ENCODE results near the gene GARIN5A.
"Not testable (repeated sequence)": the region's sequence is repeated elsewhere in the genome, so short reads cannot be mapped to it uniquely, and the experiment has no call there.

Gene GARIN5A

DNA sequence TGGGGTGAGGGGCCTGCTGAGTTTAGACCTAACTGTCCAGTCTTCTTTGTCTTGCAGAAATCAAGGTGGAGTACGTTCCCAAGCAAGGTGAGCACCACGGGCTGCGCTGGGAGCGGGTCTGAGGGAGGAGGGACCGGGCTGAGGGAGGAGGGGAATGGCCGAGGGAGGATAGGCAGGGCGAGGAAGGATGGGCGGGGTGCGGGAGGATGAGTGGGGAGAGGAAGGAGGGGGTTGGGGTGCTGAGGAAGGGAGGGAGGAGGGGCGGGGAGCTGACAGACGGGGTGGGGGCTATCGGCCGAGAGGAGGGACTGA lies 25.5 kb downstream of the GARIN5A start:
- Histone ChIP-seq H3K4me3 (ENCODE audit: insufficient read depth, low read depth, low read length, poor library complexity, severe bottlenecking) (no peak overlapping the region), H3K36me3 (ENCODE audit: control insufficient read depth, insufficient read depth, low read length) (no peaks in the 10 kb centered on the region), H3K27ac (ENCODE audit: insufficient read depth, low read length, poor library complexity, severe bottlenecking) (no peak overlapping the region), H3K27me3 (replicated peaks; ENCODE audit: control insufficient read depth, insufficient read depth, low read length, poor library complexity, severe bottlenecking) (no peaks in the 10 kb centered on the region), H3K4me1 (ENCODE audit: control insufficient read depth, insufficient read depth, low read length, poor library complexity, severe bottlenecking) (no peaks in the 10 kb centered on the region), H3K9me3 (ENCODE audit: control insufficient read depth, low read length) (no peaks in the 10 kb centered on the region)
- DNase-seq = no peak

DNA sequence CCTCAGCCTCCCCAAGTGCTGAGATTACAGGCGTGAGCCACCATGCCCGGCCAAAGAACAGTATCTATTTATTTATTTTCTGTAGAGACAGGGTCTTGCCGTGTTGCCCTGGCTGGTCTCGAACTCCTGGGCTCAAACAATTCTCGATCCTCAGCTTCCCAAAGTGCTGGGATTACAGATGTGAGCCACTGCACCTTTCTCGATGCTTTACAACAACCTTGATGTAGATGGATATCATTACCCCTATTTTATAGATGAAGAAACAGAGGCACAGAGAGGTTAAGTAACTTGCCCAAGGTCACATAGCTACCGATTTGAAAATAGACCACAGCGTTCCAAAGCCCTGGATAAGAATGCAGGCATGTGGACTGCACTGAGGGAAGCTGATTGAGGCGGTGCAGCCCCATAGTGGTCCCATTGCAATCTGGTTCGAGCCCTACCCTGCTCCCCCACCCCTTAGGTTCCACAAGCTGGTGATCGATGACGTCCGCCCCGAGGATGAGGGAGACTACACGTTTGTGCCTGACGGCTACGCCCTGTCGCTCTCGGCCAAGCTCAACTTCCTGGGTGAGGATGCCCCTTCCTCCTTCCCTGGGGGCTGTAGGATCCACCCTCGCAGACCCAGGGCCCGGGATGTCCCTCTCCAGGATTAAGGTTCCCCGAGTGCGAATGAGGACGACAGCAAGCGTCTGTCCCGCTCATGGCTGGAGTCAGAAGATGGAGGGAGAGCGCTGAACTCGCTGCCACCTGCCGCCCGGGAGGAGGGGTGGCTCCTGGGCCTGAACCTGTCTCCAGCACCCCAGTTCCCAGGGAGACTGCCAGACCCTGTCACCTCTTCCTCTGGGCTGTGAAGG lies 26.1 kb downstream of the GARIN5A start:
- H3K27me3 ChIP-seq (replicated peaks; ENCODE audit: control insufficient read depth, insufficient read depth, low read length, poor library complexity, severe bottlenecking) = no peaks in the 10 kb centered on the region
- H3K4me3 ChIP-seq (ENCODE audit: insufficient read depth, low read depth, low read length, poor library complexity, severe bottlenecking) = no peak overlapping the region
- no peaks in the 10 kb centered on the region for H3K36me3 ChIP-seq (ENCODE audit: control insufficient read depth, insufficient read depth, low read length)
- no peaks in the 10 kb centered on the region for H3K9me3 ChIP-seq (ENCODE audit: control insufficient read depth, low read length)
- no peak overlapping the region for H3K27ac ChIP-seq (ENCODE audit: insufficient read depth, low read length, poor library complexity, severe bottlenecking)
- no peaks in the 10 kb centered on the region for H3K4me1 ChIP-seq (ENCODE audit: control insufficient read depth, insufficient read depth, low read length, poor library complexity, severe bottlenecking)
- DNase-seq = no peak

DNA sequence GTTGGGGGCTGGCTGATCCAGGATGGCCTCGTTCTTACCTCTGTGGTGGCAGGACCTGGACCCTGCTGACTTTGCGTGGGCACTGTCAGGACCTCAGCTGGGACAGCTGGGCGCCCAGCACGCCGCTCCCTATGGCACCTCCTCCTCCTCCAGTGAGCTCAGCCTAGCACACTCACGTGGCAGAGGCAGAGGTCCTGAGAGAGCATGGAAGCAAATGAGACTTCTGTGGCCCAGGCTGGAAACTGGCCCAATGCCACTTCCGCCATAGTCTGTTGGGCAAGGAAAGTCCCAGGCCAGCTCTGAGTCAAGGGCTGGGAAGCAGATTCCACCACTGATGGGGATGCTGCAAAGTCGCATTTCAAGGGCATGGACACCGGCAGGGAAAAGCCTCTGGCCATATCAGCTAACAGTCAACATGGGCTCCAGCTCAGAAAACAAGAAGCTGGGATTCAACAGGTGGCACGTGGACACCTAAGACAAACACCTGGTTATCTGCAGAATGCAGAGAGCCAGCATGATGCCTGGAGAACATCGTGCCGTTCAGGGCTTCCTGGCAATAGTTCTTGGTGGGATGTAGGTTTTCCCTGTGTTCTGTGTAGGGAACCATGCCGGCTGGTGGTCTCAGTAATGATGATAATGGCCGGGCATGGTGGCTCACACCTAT lies 27.3 kb downstream of the GARIN5A start:
- Histone ChIP-seq H3K27ac (ENCODE audit: insufficient read depth, low read length, poor library complexity, severe bottlenecking) (no peak overlapping the region), H3K27me3 (replicated peaks; ENCODE audit: control insufficient read depth, insufficient read depth, low read length, poor library complexity, severe bottlenecking) (no peaks in the 10 kb centered on the region), H3K4me3 (ENCODE audit: insufficient read depth, low read depth, low read length, poor library complexity, severe bottlenecking) (no peak overlapping the region), H3K4me1 (ENCODE audit: control insufficient read depth, insufficient read depth, low read length, poor library complexity, severe bottlenecking) (no peaks in the 10 kb centered on the region), H3K36me3 (ENCODE audit: control insufficient read depth, insufficient read depth, low read length) (no peaks in the 10 kb centered on the region), H3K9me3 (ENCODE audit: control insufficient read depth, low read length) (no peaks in the 10 kb centered on the region)
- no peak for DNase-seq

DNA sequence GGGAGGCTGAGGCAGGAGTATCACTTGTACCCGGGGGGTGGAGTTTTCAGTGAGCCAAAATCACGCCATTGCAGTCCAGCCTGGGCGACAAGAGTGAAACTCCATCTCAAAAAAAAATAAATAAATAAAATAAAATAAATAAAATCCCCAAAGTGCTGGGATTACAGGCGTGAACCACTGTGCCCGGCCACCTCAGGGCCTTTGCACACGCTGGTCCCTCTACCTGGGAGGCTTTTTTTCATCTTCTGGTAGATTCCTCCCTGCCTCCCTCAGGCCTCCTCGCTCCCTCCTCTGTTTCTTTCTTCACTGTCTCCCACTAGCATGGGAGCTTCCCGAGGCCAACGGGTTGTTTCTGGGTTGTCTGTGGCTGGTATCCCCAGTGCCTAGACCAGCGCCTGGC lies 28.9 kb downstream of the GARIN5A start:
- H3K27ac ChIP-seq (ENCODE audit: insufficient read depth, low read length, poor library complexity, severe bottlenecking) = no peak overlapping the region
- H3K36me3 ChIP-seq (ENCODE audit: control insufficient read depth, insufficient read depth, low read length) = no peaks in the 10 kb centered on the region
- no peaks in the 10 kb centered on the region for H3K9me3 ChIP-seq (ENCODE audit: control insufficient read depth, low read length)
- no peaks in the 10 kb centered on the region for H3K4me1 ChIP-seq (ENCODE audit: control insufficient read depth, insufficient read depth, low read length, poor library complexity, severe bottlenecking)
- no peak for DNase-seq
- no peak overlapping the region for H3K4me3 ChIP-seq (ENCODE audit: insufficient read depth, low read depth, low read length, poor library complexity, severe bottlenecking)
- H3K27me3 ChIP-seq (replicated peaks; ENCODE audit: control insufficient read depth, insufficient read depth, low read length, poor library complexity, severe bottlenecking) = no peaks in the 10 kb centered on the region

DNA sequence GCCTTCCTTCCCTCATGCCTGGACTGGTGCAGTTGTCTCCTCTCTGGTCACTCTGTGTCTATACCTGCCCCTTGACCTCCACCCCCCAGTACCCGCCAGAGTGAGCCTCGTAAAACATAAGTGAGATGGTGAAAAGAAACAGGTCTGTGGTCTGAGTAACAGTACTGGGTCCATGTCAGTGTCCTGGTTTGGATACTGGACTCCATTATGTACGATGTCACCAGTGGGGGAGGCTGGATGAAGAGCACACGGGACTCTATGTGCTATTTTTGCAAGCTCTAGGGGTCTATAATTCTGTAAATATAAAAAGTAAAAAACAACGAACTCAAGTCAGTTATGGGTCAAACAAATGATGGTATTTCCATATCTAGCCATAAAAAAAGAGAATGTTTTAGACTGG lies 29.6 kb downstream of the GARIN5A start:
- no peak overlapping the region for H3K4me3 ChIP-seq (ENCODE audit: insufficient read depth, low read depth, low read length, poor library complexity, severe bottlenecking)
- H3K27ac ChIP-seq (ENCODE audit: insufficient read depth, low read length, poor library complexity, severe bottlenecking) = no peak overlapping the region
- no peaks in the 10 kb centered on the region for H3K36me3 ChIP-seq (ENCODE audit: control insufficient read depth, insufficient read depth, low read length)

DNA sequence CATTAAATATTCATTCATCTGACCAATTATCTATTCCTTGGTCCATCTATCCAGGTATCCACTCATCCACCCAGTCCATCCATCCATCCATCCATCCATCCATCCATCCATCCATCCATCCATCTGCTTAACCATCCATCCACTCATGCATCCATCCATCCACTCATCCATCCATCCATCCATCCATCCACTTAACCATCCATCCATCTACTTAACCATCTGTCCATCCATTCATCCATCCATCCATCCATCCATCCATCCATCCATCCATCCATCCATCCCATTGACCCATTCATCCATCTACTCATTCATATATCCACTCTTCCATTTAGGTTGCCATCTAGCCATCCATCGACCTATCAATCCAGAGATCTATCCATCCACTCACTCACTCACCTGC lies 32.6 kb downstream of the GARIN5A start:
- DNase-seq = no peak
- H3K36me3 ChIP-seq (ENCODE audit: control insufficient read depth, insufficient read depth, low read length) = no peaks in the 10 kb centered on the region
- no peaks in the 10 kb centered on the region for H3K27me3 ChIP-seq (replicated peaks; ENCODE audit: control insufficient read depth, insufficient read depth, low read length, poor library complexity, severe bottlenecking)
- H3K9me3 ChIP-seq (ENCODE audit: control insufficient read depth, low read length) = no peaks in the 10 kb centered on the region
- H3K27ac ChIP-seq (ENCODE audit: insufficient read depth, low read length, poor library complexity, severe bottlenecking) = no peak overlapping the region
- no peak overlapping the region for H3K4me3 ChIP-seq (ENCODE audit: insufficient read depth, low read depth, low read length, poor library complexity, severe bottlenecking)
- H3K4me1 ChIP-seq (ENCODE audit: control insufficient read depth, insufficient read depth, low read length, poor library complexity, severe bottlenecking) = no peaks in the 10 kb centered on the region

More for the DNA sequence above, 29.6 kb downstream of the GARIN5A start:
- no peaks in the 10 kb centered on the region for H3K27me3 ChIP-seq (replicated peaks; ENCODE audit: control insufficient read depth, insufficient read depth, low read length, poor library complexity, severe bottlenecking)
- no peaks in the 10 kb centered on the region for H3K9me3 ChIP-seq (ENCODE audit: control insufficient read depth, low read length)
- no peak for DNase-seq
- no peaks in the 10 kb centered on the region for H3K4me1 ChIP-seq (ENCODE audit: control insufficient read depth, insufficient read depth, low read length, poor library complexity, severe bottlenecking)

DNA sequence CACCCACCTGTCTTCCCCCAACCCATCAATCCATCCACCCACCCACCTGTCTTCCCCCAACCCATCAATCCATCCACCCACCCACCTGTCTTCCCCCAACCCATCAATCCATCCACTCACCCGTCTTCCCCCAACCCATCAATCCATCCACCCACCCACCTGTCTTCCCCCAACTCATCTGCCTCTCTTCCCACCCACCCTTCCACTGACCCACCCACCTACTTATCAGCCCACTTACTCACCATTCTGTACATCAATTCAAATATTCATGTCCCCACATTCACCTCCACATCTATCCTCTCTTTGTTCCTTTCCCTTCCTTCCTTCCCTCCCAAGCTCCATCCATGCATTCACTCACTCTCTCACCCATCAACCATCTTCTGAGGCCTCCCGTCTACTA lies 37.5 kb downstream of the GARIN5A start:
- H3K36me3 ChIP-seq (ENCODE audit: control insufficient read depth, insufficient read depth, low read length); H3K27me3 ChIP-seq (replicated peaks; ENCODE audit: control insufficient read depth, insufficient read depth, low read length, poor library complexity, severe bottlenecking); H3K4me3 ChIP-seq (ENCODE audit: insufficient read depth, low read depth, low read length, poor library complexity, severe bottlenecking); H3K27ac ChIP-seq (ENCODE audit: insufficient read depth, low read length, poor library complexity, severe bottlenecking); DNase-seq; H3K4me1 ChIP-seq (ENCODE audit: control insufficient read depth, insufficient read depth, low read length, poor library complexity, severe bottlenecking); H3K9me3 ChIP-seq (ENCODE audit: control insufficient read depth, low read length): not testable (repeated sequence)

DNA sequence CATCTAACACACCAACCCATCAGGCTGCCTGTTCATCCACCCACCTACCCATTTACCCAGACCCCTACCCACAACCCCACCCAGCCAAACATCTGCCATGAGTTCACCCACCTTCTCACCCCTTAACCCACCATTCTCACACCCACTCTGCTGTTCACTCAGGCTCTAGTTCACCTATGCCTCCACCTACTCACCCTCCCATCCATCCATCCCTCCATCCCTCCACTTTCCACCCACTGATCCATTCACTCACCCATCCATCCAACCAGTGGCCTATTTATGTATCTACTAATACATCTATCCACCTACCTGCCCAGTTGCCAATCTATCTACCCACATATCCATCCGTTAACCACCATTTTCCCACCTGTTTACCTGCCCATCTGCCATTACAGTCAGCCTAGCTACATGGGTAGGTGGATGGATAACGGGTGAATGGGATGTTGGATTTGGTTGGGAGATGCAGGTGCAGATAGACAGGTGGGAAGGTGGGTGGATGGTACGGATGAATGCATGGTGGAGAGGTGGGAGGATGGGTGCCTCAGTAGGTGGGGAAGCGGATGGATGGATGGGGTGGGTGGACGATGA lies 38.7 kb downstream of the GARIN5A start:
- no peak overlapping the region for H3K4me3 ChIP-seq (ENCODE audit: insufficient read depth, low read depth, low read length, poor library complexity, severe bottlenecking)
- H3K27ac ChIP-seq (ENCODE audit: insufficient read depth, low read length, poor library complexity, severe bottlenecking) = no peak overlapping the region
- no peaks in the 10 kb centered on the region for H3K27me3 ChIP-seq (replicated peaks; ENCODE audit: control insufficient read depth, insufficient read depth, low read length, poor library complexity, severe bottlenecking)
- no peaks in the 10 kb centered on the region for H3K9me3 ChIP-seq (ENCODE audit: control insufficient read depth, low read length)
- H3K4me1 ChIP-seq (ENCODE audit: control insufficient read depth, insufficient read depth, low read length, poor library complexity, severe bottlenecking) = no peaks in the 10 kb centered on the region
- no peak for DNase-seq
- H3K36me3 ChIP-seq (ENCODE audit: control insufficient read depth, insufficient read depth, low read length) = no peaks in the 10 kb centered on the region

DNA sequence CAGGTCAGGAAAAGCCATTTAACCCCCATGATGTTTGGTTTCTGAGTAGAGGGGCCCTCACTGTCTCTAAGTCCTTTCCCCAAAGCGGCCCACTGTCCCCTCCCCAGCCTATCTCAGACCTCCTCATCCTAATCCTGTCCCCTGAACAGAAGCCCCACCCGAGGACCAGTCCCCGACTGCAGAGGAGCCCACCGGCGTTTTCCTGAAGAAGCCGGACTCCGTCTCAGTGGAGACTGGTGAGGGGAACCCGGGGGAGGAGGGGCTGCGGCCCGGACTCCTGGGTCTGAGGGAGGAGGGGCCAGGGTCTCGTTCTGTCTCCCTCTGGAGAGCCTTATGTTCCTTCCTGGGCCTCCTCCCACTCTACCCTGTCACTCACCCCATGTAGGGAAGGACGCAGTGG lies 41.0 kb downstream of the GARIN5A start:
- Histone ChIP-seq H3K4me1 (ENCODE audit: control insufficient read depth, insufficient read depth, low read length, poor library complexity, severe bottlenecking) (peaks cover 13% of the 10 kb centered on the region), H3K36me3 (ENCODE audit: control insufficient read depth, insufficient read depth, low read length) (no peaks in the 10 kb centered on the region), H3K9me3 (ENCODE audit: control insufficient read depth, low read length) (no peaks in the 10 kb centered on the region), H3K27me3 (replicated peaks; ENCODE audit: control insufficient read depth, insufficient read depth, low read length, poor library complexity, severe bottlenecking) (peaks cover 8% of the 10 kb centered on the region), H3K4me3 (ENCODE audit: insufficient read depth, low read depth, low read length, poor library complexity, severe bottlenecking) (no peak overlapping the region), H3K27ac (ENCODE audit: insufficient read depth, low read length, poor library complexity, severe bottlenecking) (no peak overlapping the region)
- no peak for DNase-seq

DNA sequence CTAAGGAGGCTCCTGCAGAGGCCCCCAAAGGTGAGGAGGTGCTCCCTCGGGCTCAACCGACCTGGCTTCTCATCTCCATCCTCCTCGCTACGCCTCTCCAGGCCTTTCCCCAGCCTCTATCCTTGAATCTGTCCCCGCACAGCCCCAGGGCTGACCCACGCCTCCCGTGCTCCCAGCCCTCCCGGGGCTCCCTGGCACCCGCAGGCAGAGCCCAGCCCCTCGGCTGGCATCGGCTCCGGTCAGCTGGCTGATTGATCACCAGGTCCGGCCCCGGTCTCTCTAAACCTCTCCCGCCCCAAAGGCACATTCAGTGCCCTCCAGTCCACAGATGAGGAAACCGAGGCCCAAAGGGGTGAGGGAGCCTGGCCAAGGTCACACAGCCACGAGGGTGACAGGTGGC lies 41.4 kb downstream of the GARIN5A start:
- Histone ChIP-seq H3K27ac (ENCODE audit: insufficient read depth, low read length, poor library complexity, severe bottlenecking) (no peak overlapping the region), H3K27me3 (replicated peaks; ENCODE audit: control insufficient read depth, insufficient read depth, low read length, poor library complexity, severe bottlenecking) (peaks cover 8% of the 10 kb centered on the region), H3K4me3 (ENCODE audit: insufficient read depth, low read depth, low read length, poor library complexity, severe bottlenecking) (no peak overlapping the region), H3K4me1 (ENCODE audit: control insufficient read depth, insufficient read depth, low read length, poor library complexity, severe bottlenecking) (peaks cover 13% of the 10 kb centered on the region), H3K36me3 (ENCODE audit: control insufficient read depth, insufficient read depth, low read length) (no peaks in the 10 kb centered on the region), H3K9me3 (ENCODE audit: control insufficient read depth, low read length) (no peaks in the 10 kb centered on the region)
- no peak for DNase-seq

All from effector memory CD4-positive, alpha-beta T cell (primary cell).